ENCODE results near the gene ZNF524.

The ZNF524 gene

GRCh38 chr19:55617426-55617825 is 17.3 kb downstream of the ZNF524 start:
- in situ Hi-C loops (cut with MboI; ENCODE audit: low pct_unique_long_range_greater_than_20kb, low sequenced_read_pairs, unreplicated experiment): loop anchor here (25.0 kb wide), 1 partner anchor 1155 kb away; the partner anchor contains the start of genes CDC42EP5 and LENG9
- no peak for DNase-seq (ENCODE audit: low spot score)
- TF ChIP-seq CTCF (IDR thresholded peaks at IDR 0.05; ENCODE audit: extremely low read depth, insufficient read depth, missing control alignments): no peak

DNA sequence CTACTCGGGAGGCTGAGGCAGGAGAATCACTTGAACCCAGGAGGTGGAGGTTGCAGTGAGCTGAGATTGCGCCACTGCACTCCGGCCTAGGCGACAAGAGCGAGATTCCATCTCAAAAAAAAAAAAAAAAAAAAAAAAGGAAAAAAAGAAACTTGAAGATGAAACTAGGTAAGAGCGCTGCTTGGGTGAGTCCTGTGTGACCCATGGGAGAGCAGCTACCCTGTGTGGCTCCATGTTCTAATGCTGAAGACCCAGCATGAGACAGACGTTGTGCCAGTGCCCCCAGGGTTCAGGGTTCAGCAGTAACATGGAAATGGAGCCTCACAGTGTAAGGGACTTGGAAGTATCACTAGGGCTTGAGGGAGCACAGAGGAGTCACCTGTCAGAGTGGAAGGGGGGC is 18.3 kb downstream of the ZNF524 start:
- in situ Hi-C loops (cut with MboI; ENCODE audit: low pct_unique_long_range_greater_than_20kb, low sequenced_read_pairs, unreplicated experiment): loop anchor here (25.0 kb wide), 1 partner anchor 1156 kb away; the partner anchor contains the start of genes CDC42EP5 and LENG9
- TF ChIP-seq CTCF (IDR thresholded peaks at IDR 0.05; ENCODE audit: extremely low read depth, insufficient read depth, missing control alignments): no peak
- no peak for DNase-seq (ENCODE audit: low spot score)

GRCh38 chr19:55619286-55619685 is 19.2 kb downstream of the ZNF524 start:
- no peak for DNase-seq (ENCODE audit: low spot score)
- no peak for TF ChIP-seq CTCF (IDR thresholded peaks at IDR 0.05; ENCODE audit: extremely low read depth, insufficient read depth, missing control alignments)
- in situ Hi-C loops (cut with MboI; ENCODE audit: low pct_unique_long_range_greater_than_20kb, low sequenced_read_pairs, unreplicated experiment): loop anchor here (25.0 kb wide), 1 partner anchor 1157 kb away; the partner anchor contains the start of genes CDC42EP5 and LENG9

DNA sequence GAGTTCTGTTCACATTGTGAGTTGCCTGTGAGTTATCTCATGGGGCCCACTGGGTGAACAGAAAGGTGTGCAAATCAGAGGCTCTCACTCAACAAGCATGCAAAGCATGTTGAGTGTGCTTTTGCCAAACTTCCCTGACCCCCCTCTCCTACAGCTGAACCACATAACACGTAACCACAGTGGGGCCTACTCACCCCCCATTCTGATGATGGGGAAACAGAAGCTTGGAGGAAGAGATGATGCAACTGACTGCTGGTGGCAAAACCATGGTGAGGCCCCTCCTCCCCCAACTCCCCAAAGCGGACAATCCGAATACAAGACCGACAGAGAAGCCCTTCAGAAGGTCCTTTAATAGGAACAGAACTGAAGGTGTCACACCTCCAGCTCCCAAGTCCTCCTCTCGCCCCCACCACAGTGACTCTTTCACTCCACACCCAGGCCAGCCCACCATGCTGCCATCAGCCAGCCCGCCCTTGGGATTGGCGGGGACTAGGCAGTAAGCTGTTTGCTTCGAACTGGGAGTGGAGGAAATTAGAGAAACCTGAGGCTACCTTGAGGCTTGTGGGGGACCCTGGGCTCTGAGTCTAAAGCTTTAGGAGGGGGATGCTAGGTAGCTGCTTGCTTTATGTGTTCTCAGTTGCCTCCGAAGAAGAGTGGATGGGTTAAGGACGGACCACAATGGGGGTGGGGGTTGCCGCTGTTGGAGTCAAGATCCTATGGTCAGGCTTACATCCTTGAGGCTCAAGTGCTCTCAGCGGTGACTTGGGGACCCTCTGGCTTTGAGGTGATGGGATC is 20.5 kb downstream of the ZNF524 start:
- in situ Hi-C loops (cut with MboI; ENCODE audit: low pct_unique_long_range_greater_than_20kb, low sequenced_read_pairs, unreplicated experiment): loop anchor here (25.0 kb wide), 1 partner anchor 1158 kb away; the partner anchor contains the start of genes CDC42EP5 and LENG9
- no peak for TF ChIP-seq CTCF (IDR thresholded peaks at IDR 0.05; ENCODE audit: extremely low read depth, insufficient read depth, missing control alignments)
- no peak for DNase-seq (ENCODE audit: low spot score)

DNA sequence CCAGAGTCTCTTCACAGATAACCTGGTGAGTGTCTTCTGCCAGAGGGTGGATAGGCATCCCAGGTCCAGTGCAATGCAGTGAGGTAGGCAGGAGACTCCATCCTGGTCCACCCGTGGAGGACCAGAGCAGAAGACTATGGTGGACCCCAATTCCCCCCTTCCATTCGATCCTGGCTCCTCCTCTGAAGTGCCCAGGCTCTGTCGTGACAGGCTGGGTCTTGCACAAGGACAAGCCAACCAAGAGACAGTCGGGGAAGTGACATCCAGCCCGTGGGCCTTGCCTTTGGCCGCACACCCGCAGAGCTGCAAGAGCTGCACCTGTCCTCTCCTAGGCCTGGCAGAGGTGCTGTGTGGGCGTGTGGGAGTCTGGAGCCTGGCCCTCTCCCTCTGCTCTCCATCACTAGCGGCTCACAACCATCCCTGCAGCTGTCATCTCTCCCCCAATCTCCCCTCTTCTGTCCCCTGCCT is 21.2 kb downstream of the ZNF524 start:
- in situ Hi-C loops (cut with MboI; ENCODE audit: low pct_unique_long_range_greater_than_20kb, low sequenced_read_pairs, unreplicated experiment): loop anchor here (25.0 kb wide), 1 partner anchor 1159 kb away; the partner anchor contains the start of genes CDC42EP5 and LENG9
- TF ChIP-seq CTCF (IDR thresholded peaks at IDR 0.05; ENCODE audit: extremely low read depth, insufficient read depth, missing control alignments): no peak
- no peak for DNase-seq (ENCODE audit: low spot score)

DNA sequence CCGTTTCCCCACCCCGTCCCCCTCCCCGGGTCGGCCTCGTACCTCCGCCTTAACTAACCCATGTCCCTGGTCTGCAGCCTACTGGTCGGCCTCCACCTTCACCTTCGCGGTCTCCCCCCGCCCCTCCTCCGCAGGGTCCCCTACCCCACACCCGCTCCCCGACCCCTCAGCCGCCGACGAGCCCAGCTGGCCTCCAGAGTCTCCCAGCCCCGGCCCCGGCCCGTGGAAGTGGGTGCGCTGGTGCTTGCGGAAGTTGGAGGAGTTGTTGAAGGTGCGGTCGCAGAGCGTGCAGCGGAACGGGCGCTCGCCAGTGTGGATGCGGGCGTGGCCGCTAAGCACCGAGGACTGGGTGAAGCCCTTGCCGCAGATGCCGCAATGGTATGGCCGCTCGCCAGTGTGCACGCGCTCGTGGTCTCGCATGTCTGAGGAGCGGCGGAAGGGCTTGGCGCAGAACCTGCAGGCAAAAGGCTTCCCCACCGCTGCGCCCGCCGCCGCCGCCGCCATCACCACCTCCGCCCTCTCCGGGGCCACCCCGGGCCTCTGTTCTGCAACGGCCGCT is 21.7 kb downstream of the ZNF524 start:
- no peak for DNase-seq (ENCODE audit: low spot score)
- in situ Hi-C loops (cut with MboI; ENCODE audit: low pct_unique_long_range_greater_than_20kb, low sequenced_read_pairs, unreplicated experiment): loop anchor here (25.0 kb wide), 1 partner anchor 1159 kb away; the partner anchor contains the start of genes CDC42EP5 and LENG9
- TF ChIP-seq CTCF (IDR thresholded peaks at IDR 0.05; ENCODE audit: extremely low read depth, insufficient read depth, missing control alignments): no peak

All from GM13977 (cell line).